AG04450 (cell line): ENCODE results near the gene PLXDC2. TPM values are rescaled to one million over a fixed set of nuclear protein-coding genes. Genes with fewer than 3 reads are reported as not detected.
A peak's percentile ranks its signal among the peaks of the same experiment; 100 is the strongest.

Experiments
- CTCF ChIA-PET: fragments of 300-600, 350-600 bp; formaldehyde crosslinking; extraction: SDS; loops from one replicate; lab custom pipeline; 2022; ENCODE audit warnings: antibody characterized with exemption, inconsistent platforms; lab: Charles Lee
- POLR2A ChIA-PET: fragments of 350-600 bp; formaldehyde crosslinking; extraction: SDS; loops from one replicate; lab custom pipeline; 2021; ENCODE audit warnings: antibody characterized with exemption, inconsistent platforms; lab: Yijun Ruan, JAX
- DNase-seq: peaks from one replicate; pipeline ENCODE4 v3.0.0-alpha.2; 2011; ENCODE audit warnings: low read depth, low spot score
- H3K27ac ChIP-seq: one replicate; pipeline ENCODE4 v1.5.1; 2012; ENCODE audit warnings: low read depth, low read length, control low read depth
- H3K27me3 ChIP-seq: one replicate; pipeline ENCODE4 v1.6.0; 2012; ENCODE audit warnings: low read length; ENCODE audit not compliant: control insufficient read depth, insufficient read depth
- H3K4me3 ChIP-seq: 2 replicates; pipeline ENCODE4 v1.5.1; 2011; ENCODE audit warnings: mild to moderate bottlenecking, low read depth, low read length, control low read depth
- H3K9me3 ChIP-seq: 2 replicates; pipeline ENCODE4 v1.5.1; 2012; ENCODE audit warnings: low read length; ENCODE audit not compliant: control insufficient read depth, insufficient read depth
- polyA plus RNA-seq: library from polyadenylated mRNA; depleted of rRNA; stranded (reverse); fragments of >200 nt; gene quantifications from 2 replicates; pipeline ENCODE4 v1.2.3, GENCODE V29; 2011
- TF ChIP-seq, protein P1 (sequence below): IDR thresholded peaks from 2 replicates; pipeline ENCODE4 v1.5.1; 2011; ENCODE audit warnings: low read depth, low read length, control low read depth, inconsistent platforms

The PLXDC2 gene
- polyA plus RNA-seq, 1 experiment, result 10.4 TPM

DNA sequence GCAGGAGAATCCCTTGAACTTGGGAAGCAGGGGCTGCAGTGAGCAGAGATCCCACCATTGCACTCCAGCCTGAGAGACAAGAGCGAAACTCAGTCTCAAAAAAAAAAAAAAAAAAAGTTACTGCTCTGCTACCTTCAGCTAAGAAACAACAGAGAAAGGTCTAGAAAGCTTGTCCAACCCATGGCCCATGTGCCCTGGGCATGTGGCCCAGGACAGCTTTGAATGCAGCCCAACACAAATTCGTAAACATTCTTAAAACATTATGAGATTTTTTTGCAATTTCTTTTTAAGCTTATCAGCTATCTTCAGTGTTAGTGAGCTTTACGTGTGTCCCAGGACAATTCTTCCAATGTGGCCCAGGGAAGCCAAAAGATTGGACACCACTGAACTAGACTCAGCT, 22.9 kb downstream of the PLXDC2 start:
- CTCF ChIA-PET, result interaction anchor here (0.7 kb wide), 2 partner anchors 227 to 306 kb away, joined by 4 to 9 read pairs; no protein-coding TSS in a partner anchor
- H3K27ac ChIP-seq, result no peak overlapping the region
- TF ChIP-seq, protein P1, sequence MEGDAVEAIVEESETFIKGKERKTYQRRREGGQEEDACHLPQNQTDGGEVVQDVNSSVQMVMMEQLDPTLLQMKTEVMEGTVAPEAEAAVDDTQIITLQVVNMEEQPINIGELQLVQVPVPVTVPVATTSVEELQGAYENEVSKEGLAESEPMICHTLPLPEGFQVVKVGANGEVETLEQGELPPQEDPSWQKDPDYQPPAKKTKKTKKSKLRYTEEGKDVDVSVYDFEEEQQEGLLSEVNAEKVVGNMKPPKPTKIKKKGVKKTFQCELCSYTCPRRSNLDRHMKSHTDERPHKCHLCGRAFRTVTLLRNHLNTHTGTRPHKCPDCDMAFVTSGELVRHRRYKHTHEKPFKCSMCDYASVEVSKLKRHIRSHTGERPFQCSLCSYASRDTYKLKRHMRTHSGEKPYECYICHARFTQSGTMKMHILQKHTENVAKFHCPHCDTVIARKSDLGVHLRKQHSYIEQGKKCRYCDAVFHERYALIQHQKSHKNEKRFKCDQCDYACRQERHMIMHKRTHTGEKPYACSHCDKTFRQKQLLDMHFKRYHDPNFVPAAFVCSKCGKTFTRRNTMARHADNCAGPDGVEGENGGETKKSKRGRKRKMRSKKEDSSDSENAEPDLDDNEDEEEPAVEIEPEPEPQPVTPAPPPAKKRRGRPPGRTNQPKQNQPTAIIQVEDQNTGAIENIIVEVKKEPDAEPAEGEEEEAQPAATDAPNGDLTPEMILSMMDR, result no peak

DNA sequence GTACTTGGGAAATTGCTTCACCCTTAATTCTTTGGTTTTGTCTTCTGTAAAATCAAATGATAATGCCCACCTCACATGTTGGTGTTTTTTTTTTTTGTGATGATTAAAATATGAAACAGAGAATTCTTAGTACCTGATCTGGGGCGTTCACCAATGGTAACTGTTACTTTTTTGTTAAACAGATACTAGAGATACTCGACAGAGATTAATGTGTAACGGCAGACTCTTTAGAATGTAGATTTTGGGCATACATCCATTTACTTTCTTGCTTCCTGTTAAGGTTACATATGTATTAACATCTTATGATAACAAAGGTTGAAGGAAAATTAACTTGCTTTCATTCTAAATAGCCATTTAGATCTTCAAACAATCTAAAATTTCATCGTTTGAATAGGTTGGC, 23.3 kb downstream of the PLXDC2 start:
- Histone ChIP-seq H3K9me3 (no peaks in the 10 kb centered on the region), H3K27me3 (no peaks in the 10 kb centered on the region), H3K4me3 (no peak overlapping the region), H3K27ac (no peak overlapping the region)
- TF ChIP-seq, protein P1, result no peak
- DNase-seq, result no peak
- CTCF ChIA-PET, result interaction anchor here (0.7 kb wide), 2 partner anchors 227 to 306 kb away, joined by 4 to 9 read pairs; no protein-coding TSS in a partner anchor
- POLR2A ChIA-PET, result no interaction called here

More for the DNA sequence above, 22.9 kb downstream of the PLXDC2 start:
- no peaks in the 10 kb centered on the region for H3K9me3 ChIP-seq
- DNase-seq, result no peak
- H3K4me3 ChIP-seq, result no peak overlapping the region
- POLR2A ChIA-PET, result no interaction called here
- H3K27me3 ChIP-seq, result no peaks in the 10 kb centered on the region

DNA sequence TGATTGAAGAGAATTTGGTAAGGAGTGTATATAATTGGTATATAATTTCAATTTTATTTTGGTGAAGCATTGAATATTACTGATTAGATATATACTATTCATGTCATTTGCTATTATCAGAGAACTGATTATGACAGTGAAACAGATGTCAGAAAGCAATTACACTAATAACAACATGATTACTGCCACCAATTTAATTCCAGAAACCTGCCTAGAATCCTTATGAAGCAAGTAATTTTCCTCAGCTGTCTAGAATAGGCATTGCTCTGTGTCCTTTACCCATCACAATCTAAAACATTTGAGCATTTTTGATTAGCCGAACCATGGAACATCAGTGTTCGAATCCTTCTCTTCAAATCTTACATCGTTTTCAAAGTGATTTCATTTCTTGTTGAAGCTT, 24.5 kb downstream of the PLXDC2 start:
- DNase-seq, result no peak
- Histone ChIP-seq H3K9me3 (no peaks in the 10 kb centered on the region), H3K27ac (no peak overlapping the region), H3K4me3 (no peak overlapping the region), H3K27me3 (no peaks in the 10 kb centered on the region)
- ChIA-PET CTCF (no interaction called here), POLR2A (no interaction called here)
- TF ChIP-seq, protein P1, result no peak

DNA sequence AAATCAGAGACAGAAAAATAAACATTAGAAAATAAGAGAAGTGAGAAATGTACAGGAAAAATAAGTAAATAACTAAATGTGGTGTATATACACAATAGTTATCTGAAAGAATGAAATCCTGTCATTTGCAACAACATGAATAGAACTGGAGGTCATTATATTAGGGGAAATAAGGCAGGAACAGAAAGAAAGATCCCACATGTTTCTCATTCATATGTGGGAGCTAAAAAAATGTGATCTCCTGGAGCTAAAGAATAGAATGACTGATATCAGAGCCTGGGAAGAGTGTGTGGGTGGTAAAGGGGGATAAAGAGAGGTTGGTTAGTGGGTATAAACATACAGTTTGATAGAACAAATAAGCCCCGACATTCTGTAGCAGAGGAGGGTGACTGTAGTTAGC, 27.3 kb downstream of the PLXDC2 start:
- no peaks in the 10 kb centered on the region for H3K27me3 ChIP-seq
- TF ChIP-seq, protein P1, result no peak
- CTCF ChIA-PET, result interaction anchor here (2.1 kb wide), 1 partner anchor 24 kb away, joined by 11 read pairs; no protein-coding TSS in a partner anchor
- peak; percentile 23 for DNase-seq
- no peak overlapping the region for H3K4me3 ChIP-seq
- POLR2A ChIA-PET, result interaction anchor here (0.7 kb wide), 1 partner anchor 20 kb away, joined by 3 read pairs; no protein-coding TSS in a partner anchor
- no peaks in the 10 kb centered on the region for H3K9me3 ChIP-seq
- no peak overlapping the region for H3K27ac ChIP-seq

DNA sequence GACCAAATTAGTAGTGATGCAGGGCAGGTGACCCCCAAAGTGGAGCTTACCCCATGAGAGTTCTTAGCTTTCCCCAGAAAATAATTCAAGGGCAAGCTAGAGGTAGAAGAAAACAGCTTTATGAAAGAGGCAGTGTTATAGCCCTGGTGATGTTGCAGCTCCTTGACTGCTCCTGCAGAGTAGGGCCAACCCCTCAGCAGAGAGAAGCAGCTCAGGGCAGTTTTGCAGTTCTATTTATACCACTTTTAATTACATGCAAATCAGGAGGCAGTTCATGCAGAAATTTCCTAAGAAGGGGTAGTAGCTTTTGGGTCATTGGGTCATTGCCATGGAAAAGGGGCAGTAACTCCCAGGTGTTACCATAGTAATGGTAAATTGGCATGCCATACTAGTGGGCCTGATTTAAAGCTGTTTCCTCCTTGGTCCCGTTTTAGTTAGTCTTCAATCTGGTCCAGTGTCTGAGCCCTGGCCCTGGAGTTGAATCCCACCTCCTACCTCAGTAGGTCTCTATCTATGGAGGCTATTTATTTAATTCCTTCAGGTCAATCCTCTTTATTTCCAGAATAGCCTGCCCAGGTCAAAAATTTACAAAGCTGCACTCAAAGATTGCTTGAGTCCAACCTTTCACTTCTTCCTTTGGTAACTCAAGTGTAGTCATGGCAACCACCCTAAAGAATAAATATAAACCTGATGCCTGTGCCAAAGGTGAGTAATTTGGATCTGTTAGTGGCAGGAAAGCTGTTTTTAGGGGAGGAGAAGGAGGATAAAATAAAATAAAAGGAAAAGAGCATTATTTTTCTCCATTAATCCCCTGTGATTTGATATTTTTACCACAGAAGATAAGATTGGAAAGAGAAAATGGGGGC, 29.5 kb downstream of the PLXDC2 start:
- TF ChIP-seq, protein P1, result no peak
- POLR2A ChIA-PET, result no interaction called here
- Histone ChIP-seq H3K9me3 (no peaks in the 10 kb centered on the region), H3K4me3 (no peak overlapping the region), H3K27ac (no peak overlapping the region), H3K27me3 (no peaks in the 10 kb centered on the region)
- DNase-seq, result no peak
- CTCF ChIA-PET, result no interaction called here
